Epithelial cell of esophagus (primary cell): ENCODE data around the gene LDB2.

Experiments
- DNase-seq: peaks from one replicate; pipeline ENCODE4 v3.0.0; 2010; ENCODE audit warnings: low read depth
- H3K4me3 ChIP-seq: 2 replicates; pipeline ENCODE4 v1.5.1; 2011; ENCODE audit warnings: mild to moderate bottlenecking, low read length, control low read depth
- TF ChIP-seq, protein P1 (sequence below): IDR thresholded peaks from 2 replicates; pipeline ENCODE4 v1.5.1; 2011; ENCODE audit warnings: low read depth, mild to moderate bottlenecking, low read length, control low read depth, inconsistent platforms; ENCODE audit not compliant: insufficient read depth; ENCODE audit errors: missing control alignments

The LDB2 gene

DNA sequence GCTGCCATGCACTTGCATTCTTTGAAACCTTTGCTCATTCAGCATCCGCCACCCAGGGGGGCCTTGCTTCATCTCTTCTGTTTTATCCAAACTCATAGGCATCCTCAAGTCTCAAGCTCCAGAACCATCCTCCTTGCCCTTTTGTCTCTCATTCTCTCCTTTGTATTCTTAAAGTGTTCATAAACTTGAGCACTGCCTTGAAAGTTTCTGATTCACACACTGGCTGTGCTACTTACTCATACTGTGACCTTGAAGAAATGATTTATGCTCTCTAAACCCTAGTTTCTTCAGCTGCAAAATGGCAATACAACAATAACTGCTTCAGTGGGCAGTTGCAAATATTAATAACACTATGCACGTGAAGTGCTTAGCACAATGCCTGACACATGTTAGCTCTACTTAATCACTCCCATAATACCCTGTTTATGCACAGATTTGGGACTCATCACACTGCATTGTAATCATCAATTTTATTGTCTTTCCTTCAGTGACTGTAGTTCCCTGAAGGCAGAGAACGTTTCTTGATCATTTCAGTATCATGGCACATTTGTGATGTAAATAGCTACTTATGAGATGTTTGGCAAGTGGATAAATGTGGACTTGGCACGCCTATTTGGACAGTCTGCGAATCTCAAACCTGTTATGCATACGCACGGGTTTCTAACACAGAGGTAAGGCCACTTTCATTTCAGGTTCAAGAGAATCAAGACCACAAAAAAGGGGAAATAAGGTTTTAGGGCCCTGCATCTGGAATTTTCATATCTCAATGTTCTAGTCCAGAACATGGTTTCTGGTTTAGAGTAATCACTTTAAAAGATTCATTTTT is 291.0 kb downstream of the LDB2 start:
- no peak for DNase-seq
- TF ChIP-seq, protein P1, sequence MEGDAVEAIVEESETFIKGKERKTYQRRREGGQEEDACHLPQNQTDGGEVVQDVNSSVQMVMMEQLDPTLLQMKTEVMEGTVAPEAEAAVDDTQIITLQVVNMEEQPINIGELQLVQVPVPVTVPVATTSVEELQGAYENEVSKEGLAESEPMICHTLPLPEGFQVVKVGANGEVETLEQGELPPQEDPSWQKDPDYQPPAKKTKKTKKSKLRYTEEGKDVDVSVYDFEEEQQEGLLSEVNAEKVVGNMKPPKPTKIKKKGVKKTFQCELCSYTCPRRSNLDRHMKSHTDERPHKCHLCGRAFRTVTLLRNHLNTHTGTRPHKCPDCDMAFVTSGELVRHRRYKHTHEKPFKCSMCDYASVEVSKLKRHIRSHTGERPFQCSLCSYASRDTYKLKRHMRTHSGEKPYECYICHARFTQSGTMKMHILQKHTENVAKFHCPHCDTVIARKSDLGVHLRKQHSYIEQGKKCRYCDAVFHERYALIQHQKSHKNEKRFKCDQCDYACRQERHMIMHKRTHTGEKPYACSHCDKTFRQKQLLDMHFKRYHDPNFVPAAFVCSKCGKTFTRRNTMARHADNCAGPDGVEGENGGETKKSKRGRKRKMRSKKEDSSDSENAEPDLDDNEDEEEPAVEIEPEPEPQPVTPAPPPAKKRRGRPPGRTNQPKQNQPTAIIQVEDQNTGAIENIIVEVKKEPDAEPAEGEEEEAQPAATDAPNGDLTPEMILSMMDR: no peak
- H3K4me3 ChIP-seq: no peak overlapping the region

DNA sequence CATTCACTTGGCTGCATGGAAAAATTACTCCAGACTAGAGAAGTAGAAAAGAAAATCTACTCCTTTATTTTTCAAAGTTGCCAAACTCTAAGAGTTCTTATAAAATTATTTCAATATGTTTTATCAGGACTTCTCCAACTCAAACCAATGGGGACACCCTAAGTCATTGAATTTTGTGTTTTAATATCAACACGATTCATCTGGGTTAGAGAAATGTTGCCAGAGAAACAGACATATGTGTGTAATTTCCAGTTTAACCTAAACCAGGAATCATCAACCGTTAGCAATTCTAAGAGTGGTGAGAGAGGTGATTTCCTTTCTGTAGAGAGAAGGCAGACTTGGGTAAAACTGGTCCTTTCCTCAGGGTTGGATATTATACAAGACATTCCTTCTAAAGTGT is 291.8 kb downstream of the LDB2 start:
- no peak for DNase-seq
- no peak overlapping the region for H3K4me3 ChIP-seq
- TF ChIP-seq, protein P1: no peak

- TF ChIP-seq, protein P1: no peak
- no peak overlapping the region for H3K4me3 ChIP-seq
- no peak for DNase-seq
These were observed 295.3 kb downstream of the LDB2 start for GRCh38 chr4:16603178-16603577.

DNA sequence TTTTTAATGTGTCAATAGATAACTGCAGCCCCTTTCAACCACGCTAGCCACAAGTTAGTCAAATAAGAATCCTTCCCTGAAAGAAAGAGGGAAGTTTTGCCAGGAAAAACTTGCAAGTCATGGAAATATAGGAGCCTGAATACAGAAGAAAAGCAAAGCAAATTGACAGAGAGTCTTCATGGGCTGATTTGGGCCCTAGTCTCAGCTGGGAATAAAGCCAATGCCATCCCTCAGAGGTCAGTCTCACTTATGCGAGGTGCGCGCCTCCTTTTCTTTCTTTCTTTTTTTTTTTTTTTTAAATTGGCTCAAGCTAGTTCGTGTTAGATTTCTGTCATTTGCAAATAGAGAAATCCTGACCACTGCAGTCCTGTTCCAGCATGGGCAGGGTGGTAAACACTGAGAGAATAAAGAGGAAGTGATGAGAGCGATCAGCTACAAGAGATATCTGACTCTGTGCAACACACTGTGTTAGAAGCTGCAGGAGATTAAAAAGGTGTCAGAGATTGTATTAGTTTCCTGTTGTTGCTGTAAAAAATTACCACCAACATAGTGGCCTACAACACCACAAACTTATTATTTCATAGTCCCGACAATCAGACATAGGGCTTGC is 299.7 kb downstream of the LDB2 start:
- DNase-seq: no peak
- H3K4me3 ChIP-seq: no peak overlapping the region
- TF ChIP-seq, protein P1: no peak

- TF ChIP-seq, protein P1: no peak
- H3K4me3 ChIP-seq: no peak overlapping the region
- peak; percentile 21 for DNase-seq
These were observed 300.4 kb downstream of the LDB2 start for GRCh38 chr4:16597845-16598596.

DNA sequence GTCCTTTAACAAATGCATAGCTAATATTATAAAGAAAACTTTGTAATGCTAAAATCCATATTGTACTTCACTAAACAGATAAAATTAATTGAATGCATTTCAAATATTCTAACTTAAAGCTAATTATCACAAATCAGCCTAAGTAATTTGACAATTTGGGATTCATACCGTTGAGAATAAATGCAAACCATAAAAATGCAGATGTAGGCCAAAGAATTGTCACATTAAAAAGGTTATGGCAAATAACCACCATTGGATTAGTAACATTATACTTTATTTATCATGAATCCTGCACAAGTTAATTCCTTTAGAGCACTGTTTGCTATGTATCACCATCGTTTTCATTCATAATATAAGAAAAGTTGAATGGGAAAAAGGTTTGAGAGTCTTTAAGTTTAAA is 301.0 kb downstream of the LDB2 start:
- TF ChIP-seq, protein P1: no peak
- H3K4me3 ChIP-seq: no peak overlapping the region
- no peak for DNase-seq
